ENCODE data around the gene STK33.

DNA sequence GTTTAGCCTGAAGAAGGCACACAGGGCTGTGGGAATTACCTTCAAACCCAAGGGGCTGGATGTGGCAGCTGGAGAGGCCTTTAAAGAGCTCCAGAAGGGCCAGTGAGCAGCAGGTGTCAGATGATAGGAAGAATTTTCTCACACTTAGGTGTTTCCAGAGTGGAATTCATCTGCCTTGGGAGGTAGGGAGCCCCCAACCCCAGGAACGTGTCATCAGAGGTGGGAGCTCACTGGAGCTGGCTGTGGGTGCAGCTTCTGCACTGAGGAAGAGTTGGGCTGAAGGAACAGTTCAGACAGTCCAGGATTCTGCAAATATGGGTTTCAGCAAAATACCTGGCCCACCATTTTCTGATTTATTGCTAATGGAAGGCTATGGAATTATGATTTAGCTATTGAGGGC, 210.8 kb downstream of the STK33 start:
- TF ChIP-seq, protein P1, sequence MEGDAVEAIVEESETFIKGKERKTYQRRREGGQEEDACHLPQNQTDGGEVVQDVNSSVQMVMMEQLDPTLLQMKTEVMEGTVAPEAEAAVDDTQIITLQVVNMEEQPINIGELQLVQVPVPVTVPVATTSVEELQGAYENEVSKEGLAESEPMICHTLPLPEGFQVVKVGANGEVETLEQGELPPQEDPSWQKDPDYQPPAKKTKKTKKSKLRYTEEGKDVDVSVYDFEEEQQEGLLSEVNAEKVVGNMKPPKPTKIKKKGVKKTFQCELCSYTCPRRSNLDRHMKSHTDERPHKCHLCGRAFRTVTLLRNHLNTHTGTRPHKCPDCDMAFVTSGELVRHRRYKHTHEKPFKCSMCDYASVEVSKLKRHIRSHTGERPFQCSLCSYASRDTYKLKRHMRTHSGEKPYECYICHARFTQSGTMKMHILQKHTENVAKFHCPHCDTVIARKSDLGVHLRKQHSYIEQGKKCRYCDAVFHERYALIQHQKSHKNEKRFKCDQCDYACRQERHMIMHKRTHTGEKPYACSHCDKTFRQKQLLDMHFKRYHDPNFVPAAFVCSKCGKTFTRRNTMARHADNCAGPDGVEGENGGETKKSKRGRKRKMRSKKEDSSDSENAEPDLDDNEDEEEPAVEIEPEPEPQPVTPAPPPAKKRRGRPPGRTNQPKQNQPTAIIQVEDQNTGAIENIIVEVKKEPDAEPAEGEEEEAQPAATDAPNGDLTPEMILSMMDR (IDR thresholded peaks at IDR 0.05): no peak
- TF ChIP-seq POLR2A (IDR thresholded peaks at IDR 0.05): no peak
- TF ChIP-seq POLR2AphosphoS5 (IDR thresholded peaks at IDR 0.05; ENCODE audit: insufficient read depth in 1 of 2, low read depth in 1 of 2): no peak

Measured in vagina (tissue), 2 donors.